HG03558 (cell line): Measurements from ENCODE around the gene IRGQ.

Experiments
- ATAC-seq: cut with Tn5 transposase; IDR thresholded peaks from one replicate; pipeline ENCODE4 v1.9.1; 2021; ENCODE audit warnings: moderate number of reproducible peaks; ENCODE audit not compliant: unreplicated experiment; ENCODE audit errors: extremely low read depth

The IRGQ gene

DNA sequence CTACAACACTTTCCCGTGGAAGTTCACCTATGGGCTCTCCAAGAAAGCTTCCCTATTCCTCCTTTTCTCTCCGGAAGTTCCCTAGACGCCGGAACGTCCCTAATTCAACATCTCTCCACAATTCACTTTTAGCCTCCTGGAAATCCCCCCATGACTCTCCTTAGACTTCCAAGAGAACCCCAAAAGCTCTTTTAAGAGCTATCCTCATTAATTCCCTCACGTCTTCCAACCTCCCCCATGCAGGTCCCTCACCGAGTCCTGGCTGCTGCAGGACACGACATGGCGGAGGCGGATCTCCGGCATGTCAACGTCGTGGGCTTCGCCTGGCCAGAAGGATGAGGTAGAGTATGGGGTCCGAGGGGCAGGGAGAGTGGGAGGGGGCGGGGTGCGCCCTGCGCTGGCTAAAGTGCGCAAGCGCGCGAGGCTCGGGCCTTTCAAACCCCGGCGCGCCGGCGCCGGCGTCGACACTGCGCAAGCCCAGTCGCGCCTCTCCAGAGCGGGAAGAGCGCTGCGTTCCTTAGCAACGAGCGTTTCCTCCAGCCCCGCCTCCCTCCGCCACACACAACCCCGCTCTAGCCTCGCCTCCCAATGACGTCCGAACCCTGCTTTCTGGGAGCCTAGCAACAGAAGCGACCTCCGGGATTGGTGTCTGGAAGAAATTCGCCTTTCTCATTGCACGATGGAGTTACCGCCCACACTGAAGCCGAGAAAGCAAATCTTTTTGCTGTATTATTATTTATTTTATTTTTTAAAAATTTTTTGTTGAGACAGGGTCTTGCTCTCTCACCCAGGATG is 20.6 kb downstream of the IRGQ start, which contains the start of the genes PINLYP and XRCC1:
PINLYP (plus strand) TSS at position 646 of the 795 bp plus-strand sequence. CDS start 1,391 bp downstream, outside the sequence.
XRCC1 (minus strand) TSS at position 372 of the 795 bp plus-strand sequence; CDS start at position 303, 69 bp downstream.
- ATAC-seq = peak; percentile 75

DNA sequence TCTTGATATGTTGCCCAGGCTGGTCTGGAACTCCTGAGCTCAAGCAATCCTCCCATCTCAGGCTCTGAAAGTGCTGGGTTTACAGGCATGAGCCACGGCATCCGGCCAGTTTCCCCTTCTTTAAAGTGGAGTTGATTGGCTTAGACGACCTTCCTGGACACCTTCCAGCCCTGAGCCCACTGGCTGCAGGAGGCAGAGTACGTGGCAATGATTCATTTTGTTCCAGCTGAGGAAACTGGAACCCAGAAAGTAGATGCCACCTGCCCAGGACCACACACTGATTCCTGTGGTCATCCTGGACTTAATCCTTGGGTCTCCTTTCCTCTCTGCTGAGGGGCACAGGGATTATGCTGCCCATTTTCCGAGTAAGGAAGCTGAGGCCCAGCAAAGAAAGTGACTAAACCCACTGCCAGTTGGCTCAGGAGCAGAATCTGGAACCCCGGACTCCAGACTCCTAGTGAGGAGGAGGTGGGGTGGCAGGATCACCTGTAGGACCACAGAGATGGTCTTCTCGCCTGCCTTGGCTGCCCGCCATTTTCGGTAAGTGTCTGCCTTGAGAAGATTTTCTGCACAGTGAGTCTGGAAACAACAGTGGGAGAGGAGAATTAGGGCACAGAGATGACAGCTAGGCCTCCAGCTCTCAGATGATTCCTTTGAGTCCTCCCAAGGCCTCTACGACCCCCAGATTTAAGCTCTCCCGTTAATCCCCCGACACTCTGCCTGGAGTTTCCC is 21.3 kb downstream of the IRGQ start:
- no peak for ATAC-seq

DNA sequence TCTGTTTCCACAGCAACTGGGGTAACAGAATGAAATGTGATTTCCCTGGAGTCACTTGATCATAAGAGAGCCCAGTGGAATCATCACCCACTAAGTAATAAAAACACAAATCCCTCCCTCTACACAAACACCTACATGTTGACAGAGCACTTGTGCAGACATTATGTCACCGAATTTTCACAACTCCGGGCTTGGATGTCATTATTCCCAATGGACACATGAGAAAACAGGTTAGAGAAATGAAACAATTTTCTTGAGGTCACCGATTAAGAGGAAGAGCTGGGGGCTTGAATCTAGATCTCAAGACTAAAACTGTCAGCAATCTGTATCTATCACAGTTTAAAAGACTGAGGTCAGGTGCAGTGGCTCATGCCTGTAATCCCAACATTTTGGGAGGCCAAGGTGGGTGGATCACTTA is 23.8 kb downstream of the IRGQ start:
- no peak for ATAC-seq

DNA sequence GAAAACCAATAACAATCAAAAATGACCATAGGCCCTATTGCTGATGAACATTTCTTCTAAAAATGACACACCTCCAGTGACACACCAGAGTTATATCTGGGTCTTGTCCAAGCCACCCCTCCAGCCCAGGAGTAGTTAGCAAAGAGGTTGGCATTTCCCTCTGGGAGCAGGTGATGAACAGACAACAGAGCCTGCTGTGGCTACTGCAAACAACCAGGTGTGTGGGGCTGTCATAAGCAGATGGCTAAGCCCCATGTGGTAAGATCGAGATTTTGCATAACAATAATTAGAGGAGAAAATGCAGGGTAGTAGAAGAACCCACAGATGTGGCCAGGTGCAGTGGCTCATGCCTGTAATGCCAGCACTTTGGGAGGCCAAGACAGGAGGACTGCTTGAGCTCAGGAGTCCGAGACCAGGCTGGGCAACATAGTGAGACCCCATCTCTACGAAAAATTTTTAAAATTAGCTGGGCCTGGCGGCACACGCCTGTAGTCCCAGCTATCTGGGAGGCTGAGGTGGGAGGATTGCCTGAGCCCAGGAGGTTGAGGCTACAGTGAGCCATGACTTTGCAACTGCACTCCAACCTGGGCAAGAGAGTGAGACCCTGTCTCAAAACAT is 25.7 kb downstream of the IRGQ start:
- ATAC-seq = no peak

DNA sequence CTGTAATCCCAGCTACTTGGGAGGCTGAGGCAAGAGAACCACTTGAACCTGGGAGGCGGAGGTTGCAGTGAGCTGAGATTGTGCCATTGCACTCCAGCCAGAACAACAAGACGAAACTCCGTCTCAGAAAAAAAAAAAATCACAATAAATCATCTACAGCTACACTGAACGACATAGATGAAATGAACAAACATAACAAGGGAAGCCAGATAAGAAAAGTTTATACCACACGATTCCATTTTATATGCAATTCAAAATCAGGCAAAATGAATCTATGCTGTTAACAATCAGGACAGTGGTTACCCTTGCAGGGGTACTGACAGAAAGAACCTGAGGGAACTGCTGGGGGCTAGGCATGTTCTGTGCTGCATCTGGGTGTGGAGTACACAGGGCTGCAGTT is 26.3 kb downstream of the IRGQ start:
- ATAC-seq = no peak

DNA sequence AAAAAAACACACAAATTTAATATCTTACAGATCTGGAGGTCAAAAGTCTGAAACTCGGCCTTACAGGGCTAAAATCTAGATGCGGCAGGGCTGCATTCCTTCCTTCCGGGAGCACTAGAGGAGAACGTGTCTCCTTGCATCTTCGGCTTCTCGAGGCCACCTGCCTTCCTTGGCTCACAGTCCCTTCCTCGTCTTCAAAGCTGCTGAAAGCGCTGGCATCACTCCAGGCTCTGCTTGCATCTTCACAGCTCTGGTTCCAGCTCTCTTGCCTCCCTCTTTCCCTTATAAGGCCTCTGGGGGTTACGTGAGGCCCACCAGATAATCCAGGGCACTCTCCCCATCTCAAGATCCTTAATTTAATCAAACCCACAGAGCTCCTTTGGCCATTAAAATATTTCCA is 31.1 kb downstream of the IRGQ start:
- ATAC-seq = no peak

DNA sequence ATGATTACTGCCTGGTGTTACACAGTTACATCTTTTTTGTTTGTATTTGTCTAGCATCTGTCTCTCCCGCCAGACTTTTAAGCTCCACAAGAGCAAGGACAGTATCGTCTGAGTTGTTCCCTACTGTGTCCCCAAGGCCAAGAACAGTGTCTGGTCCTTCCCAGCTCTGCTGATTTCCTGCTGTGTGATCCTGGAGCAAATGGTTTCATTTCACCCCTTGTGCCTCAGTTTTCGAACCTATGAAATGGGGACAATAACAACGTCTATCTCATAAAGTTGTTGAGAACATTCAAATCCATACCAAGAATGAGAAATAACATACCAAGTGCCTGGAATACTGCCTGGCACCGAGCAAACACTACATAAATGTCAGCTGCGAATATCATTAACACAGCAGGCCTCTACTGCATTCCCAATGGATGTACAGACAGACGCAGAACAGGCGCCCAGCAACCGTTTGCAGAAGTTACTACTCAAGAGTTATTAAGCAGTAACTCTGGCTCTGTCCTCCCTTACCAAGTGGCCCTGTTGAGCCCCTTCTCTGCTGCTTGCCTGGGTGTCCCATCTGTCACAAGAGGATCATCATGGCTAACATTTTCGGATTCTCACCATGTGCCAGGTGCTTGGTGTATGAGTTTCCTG is 32.0 kb downstream of the IRGQ start:
- ATAC-seq = no peak

DNA sequence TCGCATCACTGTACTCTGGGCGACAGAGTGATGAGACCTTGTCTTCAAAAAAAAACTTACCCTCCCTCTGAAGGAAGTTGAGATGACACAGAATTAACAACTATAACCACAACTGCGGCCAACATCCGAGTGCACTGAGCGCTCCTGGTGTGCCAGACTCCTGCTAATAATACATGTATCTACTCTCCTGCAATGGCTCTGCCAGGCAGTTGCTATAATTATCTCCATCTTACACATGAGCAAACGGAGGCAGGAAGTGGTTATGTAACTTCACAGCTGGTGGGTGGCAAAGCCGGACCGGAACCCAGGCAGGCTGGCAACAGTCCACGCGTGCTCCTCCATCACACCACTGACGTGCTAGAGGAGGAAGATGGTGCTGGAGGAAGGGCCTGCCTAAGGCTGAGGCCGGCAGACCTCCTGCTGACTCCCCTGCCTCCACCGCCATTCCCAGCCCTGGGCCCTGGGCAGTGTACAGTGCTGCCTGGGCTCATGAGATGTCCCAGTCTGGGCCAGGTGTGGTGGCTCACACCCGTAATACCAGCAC is 33.2 kb downstream of the IRGQ start:
- ATAC-seq = no peak

DNA sequence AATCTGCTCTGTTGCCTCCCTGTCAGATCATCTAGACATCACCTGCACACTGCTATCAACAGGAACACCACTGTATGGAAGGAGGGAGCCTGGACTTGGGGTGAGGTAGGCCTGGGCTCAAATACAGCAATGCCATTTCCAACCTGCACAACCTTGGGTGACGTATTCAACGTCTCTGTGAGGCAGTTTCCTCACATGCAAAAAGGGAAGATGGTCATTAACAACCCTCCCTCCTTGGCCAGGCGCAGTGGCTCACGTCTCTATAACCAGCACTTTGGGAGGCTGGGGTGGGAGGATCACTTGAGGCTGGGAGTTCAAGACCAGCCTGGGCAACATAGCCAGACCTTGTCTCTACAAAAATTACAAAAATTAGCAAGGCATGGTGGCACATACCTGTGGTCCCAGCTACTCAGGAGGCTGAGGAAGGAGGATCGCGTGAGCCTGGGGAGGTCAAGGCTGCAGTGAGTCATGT is 33.7 kb downstream of the IRGQ start:
- ATAC-seq = no peak

DNA sequence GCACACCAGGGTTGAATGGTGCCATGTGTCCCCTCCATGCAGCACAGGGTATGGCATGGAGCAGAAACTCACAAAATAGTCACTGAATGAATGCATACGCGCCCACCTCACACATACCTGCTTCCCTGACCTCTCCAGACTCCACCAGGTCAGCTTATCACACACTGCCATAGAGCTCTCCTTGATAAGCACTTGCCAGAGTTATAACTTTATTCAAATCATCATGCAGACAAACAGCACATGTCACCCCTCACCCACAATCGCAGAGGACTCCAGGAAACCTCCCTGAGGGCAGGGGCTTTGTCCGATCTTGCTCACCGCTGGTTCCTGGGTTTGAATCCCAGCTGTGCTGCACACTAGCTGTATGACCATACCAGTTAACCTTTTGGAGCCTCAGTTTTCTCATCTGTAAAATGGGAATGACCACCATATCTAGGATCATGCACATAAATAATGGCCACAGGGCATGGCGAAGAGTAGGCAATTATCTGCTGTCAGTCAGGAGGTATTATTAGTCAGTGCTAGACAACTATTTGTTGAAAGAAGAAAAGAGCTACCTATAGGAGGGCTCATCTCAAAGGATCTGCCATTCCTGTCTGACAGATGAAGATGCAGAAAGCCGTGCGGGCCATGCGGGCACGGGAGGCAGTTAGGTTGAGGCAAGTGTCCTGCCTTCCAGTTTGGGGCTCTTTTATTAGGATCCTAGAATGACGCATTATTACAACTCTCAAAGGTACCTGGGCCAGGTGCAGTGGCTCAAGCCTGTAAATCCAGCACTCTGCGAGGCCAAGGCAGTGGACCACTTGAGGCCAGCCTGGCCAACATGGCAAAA is 34.6 kb downstream of the IRGQ start:
- ATAC-seq = no peak

DNA sequence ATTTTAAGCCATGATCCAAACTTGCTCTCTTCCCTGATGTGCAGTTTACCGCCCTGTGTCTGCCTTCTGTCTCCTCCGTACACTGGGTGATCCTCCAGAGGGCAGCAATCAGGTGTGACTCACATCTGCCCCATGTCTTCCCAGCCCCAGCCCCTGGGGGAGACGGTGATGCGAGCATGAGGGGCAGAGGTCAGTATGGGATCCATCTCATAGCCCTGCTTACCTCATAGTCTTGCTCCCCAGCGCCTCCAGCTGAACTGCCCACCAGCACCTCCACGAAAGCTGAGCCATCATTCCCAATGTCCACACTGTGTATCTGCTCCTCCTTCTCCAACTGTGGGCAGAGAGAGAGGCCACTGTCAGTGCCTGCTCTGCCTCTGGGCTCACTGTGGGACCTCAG is 35.2 kb downstream of the IRGQ start:
- no peak for ATAC-seq

DNA sequence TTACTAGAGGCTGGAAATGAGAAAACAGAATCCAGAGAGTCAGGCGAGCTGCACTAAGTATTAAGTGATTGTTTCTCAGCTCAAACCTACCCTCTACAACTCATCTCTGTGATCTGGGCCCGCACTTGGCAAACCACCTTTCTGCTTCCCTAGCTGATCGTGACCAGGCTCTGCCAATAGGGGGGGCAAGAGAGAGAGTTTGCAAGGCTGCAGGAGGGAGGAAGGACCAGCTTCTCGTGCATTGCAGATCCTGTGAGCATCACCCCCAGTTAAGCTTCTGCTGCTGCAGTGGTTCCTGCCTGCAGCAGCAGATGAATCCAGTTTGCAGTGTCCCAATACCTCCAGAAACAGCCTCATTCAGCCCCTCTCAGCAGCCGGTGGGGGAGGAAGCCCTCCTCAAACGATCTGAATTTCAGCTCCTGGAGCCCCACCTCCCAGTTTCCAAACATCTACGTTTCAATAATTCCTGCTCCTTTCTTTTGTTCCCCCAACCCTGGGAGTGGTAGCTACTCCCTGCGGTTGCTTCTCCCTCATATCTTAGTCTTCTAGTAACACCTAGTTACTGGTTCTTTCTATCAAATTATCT is 40.7 kb downstream of the IRGQ start:
- no peak for ATAC-seq

DNA sequence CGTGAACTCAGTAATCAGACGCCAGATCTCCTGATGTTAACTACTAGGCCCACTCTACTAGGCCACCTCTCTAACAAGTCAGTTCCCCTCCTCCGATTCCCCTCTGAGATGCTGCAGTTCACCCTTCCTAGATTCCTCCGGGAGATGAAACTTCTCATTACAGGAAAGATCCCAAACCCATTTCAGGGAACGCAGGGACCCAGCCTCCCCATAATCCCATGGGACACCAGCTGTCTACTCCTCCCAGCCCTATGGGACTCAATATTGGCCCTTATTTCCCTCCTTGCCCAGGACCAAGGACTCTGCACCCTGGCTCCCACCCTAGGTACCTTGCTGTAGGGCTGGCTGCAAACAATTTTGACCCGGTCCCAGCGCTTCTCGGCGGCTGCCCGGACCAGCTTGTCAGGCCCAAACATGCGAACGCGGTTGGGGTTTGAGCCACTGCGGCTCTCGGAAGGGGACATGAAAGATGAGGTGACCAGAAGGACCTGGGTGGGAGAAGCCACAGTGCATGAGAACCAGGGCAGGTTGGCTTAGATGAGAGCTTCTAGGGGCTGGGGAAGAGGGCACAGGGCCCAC is 41.5 kb downstream of the IRGQ start:
- ATAC-seq = no peak

DNA sequence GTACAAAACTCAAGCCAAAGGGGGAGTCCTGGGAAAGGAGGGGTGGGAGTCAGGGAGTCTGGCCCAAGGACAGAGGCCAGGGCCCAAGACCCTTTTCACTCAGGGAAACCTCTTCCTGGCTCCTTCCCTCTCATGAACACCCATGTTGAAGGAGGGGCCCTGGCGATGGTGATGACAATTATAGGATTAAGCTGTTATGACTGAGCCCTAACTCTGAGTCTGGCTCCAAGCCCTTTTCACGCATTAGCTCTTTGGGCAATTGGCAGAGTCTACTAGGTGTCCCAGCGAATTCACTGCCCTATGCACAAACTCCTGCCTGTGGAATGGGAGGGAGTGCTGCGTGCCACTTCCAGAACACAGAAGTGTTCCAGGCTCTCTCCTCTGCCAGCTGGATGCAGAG is 42.3 kb downstream of the IRGQ start:
- no peak for ATAC-seq

DNA sequence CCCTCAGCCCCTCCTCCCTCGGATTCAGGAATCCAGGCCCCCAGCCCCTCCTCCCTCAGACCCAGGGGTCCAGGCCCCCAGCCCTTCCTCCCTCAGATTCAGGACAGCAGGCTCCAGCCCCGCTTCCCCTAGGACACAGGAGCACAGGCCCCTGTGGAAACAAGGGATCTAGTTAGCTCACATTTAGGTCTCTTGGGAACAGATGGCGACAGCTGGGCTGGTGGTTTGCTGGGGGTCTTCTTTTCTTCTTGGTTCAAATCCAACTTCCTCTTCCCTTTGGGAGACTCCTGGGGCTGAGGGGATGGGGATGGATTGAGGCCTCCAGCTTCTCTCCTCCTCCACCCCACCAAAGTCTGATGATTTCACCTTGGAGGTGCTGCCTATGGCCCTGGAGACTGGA is 43.3 kb downstream of the IRGQ start:
- ATAC-seq = no peak

DNA sequence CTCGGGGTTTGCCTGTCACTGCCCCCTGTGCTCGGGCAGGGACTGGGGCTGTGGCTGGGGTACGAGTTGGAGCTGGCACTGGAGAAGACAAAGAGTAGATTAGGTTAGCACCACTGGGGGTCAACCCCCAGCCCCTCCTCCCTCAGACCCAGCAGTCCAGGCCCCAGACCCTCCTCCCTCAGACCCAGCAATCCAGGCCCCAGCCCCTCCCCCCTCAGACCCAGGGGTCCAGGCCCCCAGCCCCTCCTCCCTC is 43.8 kb downstream of the IRGQ start:
- ATAC-seq = no peak

DNA sequence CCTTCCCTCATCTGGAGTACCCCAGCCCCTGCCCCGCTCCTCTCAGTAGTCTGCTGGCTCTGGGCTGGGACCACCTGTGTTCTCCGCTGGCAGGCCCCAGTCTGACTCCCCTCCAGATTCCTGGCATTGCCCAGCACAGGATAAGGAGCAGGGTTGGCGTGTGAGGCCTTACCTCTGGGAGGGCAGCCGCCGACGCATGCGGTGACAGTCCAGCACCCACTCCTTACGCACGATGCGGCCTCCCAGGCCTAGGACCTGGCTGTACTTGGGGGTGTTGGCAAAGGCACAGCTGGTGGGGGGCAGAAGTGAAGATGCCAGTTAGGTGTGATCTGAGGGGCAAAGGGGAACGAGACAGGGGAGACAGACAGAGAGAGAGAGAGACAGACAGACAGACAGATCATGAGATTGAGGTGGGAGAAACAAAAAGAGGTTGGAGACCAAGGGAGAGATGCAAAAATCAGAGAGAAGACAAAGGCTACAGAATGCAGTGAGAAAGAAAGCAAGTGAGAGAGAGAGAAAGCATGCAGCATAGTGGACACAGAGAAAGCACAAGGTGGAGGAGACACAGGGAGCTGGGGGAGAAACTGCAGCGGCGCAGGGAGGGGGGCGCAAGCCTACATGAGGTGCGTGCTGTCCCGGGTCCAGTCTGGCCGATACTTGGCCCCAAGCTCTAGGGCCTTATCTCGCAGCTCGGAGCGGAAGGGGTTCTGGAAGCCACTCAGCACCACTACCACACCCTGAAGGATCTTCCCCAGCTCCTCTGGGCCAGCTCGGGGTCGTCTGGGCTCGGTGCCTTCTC is 44.3 kb downstream of the IRGQ start:
- ATAC-seq = no peak

DNA sequence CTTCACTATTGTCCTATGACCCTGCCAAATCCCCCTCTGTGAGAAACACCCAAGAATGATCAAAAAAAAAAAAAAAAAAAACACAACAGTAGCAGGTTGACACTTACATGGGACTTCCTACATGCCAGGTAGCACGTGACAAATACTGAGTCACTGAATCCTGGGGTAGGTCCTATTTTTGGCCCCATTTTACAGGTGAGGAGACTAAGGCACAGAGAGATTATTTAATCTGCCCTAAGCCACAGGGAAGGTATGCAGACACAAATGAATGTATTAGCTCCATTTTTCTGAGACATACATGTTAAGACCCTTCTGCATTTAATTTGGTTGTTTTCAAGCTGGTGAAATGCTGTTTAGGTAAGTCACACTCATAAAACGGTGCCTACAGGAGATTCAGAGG is 47.2 kb downstream of the IRGQ start:
- ATAC-seq = no peak
